ENCODE results near the gene FNIP1. TPM values are rescaled to one million over a fixed set of nuclear protein-coding genes. Genes with fewer than 3 reads are reported as not detected.

Gene FNIP1
- total and polyA plus RNA-seq, 9 of the 15 experiments (the other 6 are each of a cell fraction or from before 2014, with no cell fraction given) = 5.0 to 32.8 (median 18.4) TPM

GRCh38 chr5:131796793-131797693, at the start of gene FNIP1 (continued):
- TF ChIP-seq ZBTB49 (CRISPR knock-in tag; IDR thresholded peaks at IDR 0.05; ENCODE audit: borderline replicate concordance) (peak; percentile 94; the same call in 1 of the 2 replicates), ZNF518B (CRISPR knock-in tag; IDR thresholded peaks at IDR 0.05) (no peak), DACH1 (IDR thresholded peaks at IDR 0.05; ENCODE audit: partially characterized antibody) (no peak), GTF3C2 (IDR thresholded peaks at IDR 0.05; ENCODE audit: borderline replicate concordance, extremely low read depth, insufficient read length) (no peak), MCM2 (IDR thresholded peaks at IDR 0.05; ENCODE audit: low read depth) (no peak), SREBF2 (CRISPR knock-in tag; IDR thresholded peaks at IDR 0.05) (no peak; the same call in 1 of the 2 replicates), BHLHE40 (IDR thresholded peaks at IDR 0.05; ENCODE audit: low read length) (peak; percentile 98)

Data from K562 (cell line).